CD1c-positive myeloid dendritic cell (primary cell): Measurements from ENCODE around the gene PDE4C.
A peak's percentile ranks its signal among the peaks of the same experiment; 100 is the strongest.
"Not testable (repeated sequence)": the region's sequence is repeated elsewhere in the genome, so short reads cannot be mapped to it uniquely, and the experiment has no call there.

Source experiments
- DNase-seq: peaks from one replicate; pipeline ENCODE4 v3.0.0-alpha.2; 2016; ENCODE audit errors: extremely low spot score

PDE4C gene

GRCh38 chr19:18223860-18224524 is 2.2 kb downstream of the PDE4C start:
- peak; percentile 39 for DNase-seq

DNA sequence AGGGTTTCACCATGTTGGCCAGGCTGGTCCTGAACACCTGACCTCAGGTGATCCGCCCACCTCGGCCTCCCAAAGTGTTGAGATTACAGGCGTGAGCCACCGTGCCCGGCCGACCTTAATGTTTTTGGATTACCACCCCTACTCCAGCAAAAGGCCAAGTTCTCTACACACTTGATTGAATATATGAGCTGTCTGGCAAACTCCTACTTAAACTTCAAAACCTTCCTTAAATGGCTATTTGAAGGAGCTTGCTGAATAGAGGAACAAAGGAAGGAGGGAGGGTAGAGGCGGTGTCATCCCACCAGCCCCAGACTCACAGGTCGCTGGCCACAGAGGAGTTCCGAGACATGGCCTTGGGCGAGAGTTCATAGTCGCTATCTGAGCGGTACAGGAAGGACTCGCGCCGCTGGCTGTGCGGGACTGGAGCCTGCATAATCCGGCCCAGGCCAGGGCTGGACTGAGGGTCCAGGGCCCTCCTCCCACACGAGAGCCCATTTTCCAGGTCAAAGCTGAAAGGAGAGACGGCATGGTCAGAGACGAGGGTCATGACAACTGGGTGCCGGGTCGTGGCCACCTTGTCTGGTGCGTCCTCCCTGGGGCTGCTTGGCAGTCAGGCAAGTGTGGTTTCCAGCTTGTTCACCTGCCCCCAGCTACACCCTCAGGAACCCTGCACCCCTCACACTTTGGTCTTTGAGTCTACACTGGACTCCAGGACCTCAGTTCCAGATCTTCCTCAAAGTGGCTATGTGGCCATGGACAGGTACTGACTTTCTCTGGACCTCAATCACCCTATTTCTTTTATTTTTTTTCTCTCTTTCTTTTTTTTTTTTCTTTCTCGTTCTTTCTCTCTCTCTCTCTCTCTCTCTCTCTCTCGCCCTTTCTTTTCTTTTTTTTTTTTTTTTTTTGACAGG is 4.2 kb downstream of the PDE4C start:
- no peak for DNase-seq

- DNase-seq = no peak
These were observed 5.5 kb downstream of the PDE4C start for GRCh38 chr19:18220632-18221275.

DNA sequence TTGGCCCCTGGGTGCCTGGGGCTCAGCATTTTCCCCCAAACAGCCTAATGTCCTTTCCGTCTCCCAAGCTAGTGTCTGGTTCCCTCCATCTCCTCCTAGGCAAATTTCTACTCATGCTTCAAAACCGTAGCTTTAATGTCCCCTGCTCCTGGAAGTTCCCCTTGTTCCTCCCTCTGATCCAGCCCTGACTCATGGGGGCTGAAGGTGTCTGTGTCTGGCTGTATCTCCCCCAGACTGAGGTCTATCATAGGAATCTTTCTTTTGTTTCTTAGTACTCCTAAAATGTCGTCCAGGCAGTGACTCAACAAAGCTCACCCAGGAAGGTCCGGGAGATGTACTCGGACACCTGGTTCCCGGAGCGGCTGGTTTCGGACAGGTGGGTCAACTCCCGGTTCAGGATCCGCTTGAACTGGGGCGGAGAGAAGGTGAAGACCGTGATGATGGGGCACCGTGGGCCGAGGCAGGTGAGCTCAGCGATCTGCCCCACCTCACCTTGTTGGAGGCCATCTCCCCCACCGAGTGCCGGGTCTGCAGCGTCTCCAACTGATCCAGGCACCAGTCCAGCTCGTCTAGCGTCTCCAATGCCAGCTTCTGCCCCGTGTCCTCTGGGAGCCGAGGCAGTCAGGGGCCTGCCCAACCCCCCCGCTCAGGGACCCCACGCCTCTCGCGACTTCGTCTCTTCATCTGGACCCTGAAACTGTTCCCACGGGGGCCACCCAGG is 6.2 kb downstream of the PDE4C start:
- no peak for DNase-seq

GRCh38 chr19:18218600-18218999 is 7.6 kb downstream of the PDE4C start:
- DNase-seq = no peak

DNA sequence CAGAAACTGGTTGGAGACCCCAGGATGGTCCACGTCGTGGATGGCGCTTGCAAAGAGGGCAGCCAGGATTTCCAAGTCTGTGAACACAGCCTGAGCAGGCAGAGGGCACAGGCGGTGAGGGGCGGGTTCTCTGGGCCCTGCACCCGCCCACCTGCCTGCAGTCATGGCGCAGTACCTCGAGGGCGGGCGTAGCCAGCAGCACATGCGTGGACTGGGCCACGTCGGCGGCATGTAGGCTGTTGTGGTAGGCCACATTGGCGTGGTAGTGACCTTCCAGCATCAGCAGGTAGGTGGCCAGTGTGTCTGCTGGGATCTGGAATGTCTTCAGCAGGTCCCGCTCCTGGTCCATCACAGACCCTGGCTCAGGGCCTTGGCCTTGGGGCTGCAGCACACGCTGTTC is 8.1 kb downstream of the PDE4C start:
- DNase-seq = no peak

- no peak for DNase-seq
These were observed 9.4 kb downstream of the PDE4C start for GRCh38 chr19:18216789-18217188.

- DNase-seq = no peak
These were observed 11.3 kb downstream of the PDE4C start for GRCh38 chr19:18214779-18215433.

DNA sequence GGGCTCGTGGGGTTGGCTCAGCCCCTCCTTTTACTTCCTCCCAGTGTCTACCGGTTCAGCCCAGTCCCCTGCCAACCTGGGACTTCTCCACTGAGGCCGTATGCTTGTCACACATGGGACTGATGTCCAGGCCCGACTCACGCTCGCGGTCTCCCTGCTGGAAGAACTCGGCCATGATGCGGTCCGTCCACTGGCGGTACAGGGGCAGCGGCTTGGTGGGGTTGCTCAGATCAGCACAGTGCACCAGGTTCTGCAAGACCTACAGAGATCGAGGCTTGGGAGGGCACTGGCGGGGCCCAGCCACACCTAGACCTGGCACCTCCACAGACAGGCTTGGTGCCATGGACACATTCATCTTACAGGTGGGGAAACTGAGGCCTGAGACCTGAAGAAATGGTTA is 14.6 kb downstream of the PDE4C start:
- no peak for DNase-seq

DNA sequence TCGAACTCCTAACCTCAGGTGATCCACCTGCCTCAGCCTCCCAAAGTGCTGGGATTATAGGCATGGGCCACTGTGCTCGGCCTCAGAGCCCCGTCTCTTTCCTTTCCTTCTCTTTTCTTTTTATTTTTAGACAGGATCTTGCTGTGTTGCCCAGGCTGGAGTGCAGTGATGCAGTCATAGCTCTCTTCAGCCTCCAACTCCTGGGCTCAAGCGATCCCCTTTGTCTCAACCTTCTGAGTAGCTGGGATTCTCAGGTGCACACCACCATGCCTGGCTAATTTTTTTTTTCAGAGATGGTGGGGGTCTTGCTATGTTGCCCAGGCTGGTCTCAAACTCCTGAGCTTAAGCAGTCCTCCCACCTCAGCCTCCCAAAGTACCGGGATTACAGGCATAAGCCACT is 16.3 kb downstream of the PDE4C start:
- DNase-seq = not testable (repeated sequence)

DNA sequence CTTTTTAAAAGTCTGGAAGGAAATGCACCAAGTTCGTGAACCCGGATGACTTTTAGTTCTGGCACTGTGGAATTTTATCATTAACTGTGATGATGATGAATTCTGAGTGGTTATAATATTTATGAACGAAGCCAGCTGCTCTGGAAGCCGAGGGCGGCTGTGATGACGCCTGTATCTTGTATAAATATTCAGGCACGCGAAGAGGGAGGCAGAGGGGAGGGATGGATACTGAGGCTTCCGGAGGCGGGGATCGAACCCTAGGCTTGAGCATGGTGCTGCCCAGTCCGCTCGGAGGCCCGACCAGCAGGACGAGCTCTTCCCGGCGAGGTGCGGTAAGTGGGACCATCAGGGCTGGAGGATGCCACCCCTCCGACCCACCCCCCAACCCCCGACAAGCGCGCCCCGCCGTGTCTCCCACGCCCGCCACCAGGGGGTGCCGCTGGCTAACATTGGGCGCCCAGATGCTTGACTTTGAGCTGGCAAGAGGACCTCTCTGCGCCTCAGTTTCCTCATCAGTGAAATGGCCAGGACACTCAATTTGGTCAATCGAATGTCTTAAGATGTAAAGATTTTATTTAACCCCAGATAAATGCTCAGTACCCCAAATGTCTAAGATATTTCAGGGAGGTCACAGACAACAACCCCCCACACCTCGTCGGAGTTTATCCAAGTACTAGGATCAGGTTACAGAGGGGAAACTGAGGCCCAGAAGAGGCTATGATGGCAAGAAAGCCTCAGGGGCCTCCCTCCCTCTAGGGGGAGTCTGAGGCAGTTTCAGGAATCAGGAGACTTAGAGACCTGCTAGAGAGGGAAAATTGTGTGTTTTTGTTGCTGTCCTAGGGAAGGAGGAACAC is 17.9 kb downstream of the PDE4C start:
- DNase-seq = peak; percentile 57

DNA sequence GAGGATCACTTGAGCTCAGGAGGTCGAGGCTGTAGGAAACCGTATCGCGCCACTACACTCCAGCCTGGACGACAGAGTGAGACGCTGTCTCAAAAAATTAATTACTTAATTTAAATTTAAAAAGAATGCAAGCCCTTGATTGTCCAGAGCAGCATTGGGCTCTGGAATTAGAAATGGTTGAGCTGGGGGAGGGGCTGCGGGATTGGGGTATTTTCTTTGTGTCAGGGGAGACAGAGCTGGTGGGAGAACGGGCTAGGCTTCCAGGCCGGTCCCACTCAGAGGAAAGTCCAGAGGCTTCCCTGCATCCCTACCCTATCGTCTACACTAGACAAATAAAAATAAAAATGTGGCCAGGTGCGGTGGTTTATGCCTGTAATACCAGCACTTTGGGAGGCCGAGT is 20.2 kb downstream of the PDE4C start:
- no peak for DNase-seq

- peak; percentile 44 for DNase-seq
These were observed 20.9 kb downstream of the PDE4C start for GRCh38 chr19:18205200-18205892.

DNA sequence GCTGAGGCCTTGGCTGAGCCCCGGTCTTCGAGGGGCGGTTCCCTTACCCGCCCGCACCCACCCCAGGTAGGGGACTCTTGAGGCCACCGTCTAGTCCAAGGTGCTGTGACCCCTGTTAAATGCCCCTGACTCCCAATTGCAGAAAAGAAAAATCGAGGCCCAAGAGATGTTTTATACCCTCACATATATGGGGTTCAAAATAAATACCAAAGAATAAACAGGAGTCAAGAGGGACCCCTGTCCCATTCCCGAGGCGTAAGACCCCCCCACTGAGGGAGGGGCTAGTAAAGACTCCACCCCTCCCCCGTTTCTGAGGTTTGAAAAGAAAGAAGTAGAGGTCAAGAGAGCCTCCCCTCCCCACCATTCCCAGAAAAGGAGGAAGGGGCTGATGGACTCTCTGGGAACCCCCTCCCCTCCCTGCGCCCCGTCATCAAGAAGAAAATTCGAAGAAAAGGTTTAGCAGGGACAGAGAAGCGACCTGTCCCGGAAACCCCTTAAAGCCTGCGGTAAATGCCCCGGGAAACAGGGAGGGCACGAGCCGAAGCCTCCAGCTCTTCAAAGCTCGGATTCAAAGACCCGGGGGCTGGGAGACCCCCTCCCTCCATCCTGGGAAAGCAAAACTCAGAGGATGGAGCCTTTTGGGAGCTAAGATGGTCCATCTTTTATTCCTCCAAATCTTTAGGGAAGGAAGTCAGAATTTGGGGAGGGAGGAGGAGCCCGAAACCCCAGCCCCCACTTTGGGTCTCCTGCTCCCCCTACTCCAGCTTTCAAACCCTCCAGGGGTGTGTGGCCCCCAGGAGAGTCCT is 21.6 kb downstream of the PDE4C start:
- DNase-seq = peak; percentile 47

DNA sequence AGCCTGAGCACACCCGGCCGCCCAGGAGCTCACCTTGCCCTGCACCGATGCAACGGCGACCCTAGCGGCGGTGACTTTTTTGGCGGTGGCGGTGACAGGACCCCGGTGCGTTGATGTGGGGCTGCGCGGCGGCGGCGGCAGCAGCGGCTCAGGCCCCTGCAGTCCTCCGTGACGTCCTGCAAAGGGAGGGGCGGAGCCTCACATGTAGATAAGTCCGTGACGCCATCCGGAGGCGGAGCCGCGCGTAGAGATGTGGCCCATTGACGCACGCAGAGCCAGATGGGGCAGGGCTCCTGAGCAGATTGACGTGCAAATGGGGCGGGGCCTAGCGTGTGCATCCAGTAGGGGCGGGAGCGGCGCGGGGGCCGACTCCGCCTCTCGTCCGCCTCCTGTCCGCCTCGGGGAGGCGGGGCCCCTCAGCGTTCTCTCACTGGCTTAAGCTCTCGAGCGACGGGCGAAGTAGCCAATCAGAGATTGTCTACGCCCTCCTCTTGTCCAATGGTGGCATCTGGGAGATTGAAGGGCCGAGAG is 22.3 kb downstream of the PDE4C start, which contains the start of gene RAB3A:
RAB3A (minus strand) TSS at position 180 of the 531 bp plus-strand sequence. CDS start 1,302 bp downstream, outside the sequence.
- DNase-seq = peak; percentile 100

GRCh38 chr19:18203408-18203862 is 22.8 kb downstream of the PDE4C start:
- DNase-seq = peak; percentile 37

GRCh38 chr19:18202778-18203407 is 23.3 kb downstream of the PDE4C start:
- DNase-seq = no peak

DNA sequence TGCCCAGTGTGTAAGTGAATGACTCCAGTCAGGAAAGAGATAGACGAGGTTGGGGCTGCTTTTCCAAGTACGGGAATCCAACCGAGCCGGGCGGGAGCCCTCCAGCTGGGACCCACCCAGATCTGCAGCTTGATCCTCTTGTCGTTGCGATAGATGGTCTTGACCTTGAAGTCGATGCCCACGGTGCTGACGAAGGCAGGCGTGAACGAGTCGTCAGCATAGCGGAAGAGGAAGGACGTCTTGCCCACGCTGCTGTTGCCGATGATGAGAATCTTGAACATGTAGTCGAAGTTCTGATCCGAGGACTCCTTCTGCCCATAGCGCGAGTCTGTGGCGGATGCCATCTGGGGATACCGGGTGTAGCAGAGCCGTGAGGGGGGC is 23.9 kb downstream of the PDE4C start:
- DNase-seq = peak; percentile 38
